IPS-NIHi11 (cell line): ENCODE results near the gene APPBP2.
"Not testable (repeated sequence)": the region's sequence is repeated elsewhere in the genome, so short reads cannot be mapped to it uniquely, and the experiment has no call there.

Source experiments
- DNase-seq: peaks from one replicate; pipeline ENCODE4 v3.0.0; 2012; ENCODE audit warnings: mixed read lengths, low spot score

The APPBP2 gene, protein sequence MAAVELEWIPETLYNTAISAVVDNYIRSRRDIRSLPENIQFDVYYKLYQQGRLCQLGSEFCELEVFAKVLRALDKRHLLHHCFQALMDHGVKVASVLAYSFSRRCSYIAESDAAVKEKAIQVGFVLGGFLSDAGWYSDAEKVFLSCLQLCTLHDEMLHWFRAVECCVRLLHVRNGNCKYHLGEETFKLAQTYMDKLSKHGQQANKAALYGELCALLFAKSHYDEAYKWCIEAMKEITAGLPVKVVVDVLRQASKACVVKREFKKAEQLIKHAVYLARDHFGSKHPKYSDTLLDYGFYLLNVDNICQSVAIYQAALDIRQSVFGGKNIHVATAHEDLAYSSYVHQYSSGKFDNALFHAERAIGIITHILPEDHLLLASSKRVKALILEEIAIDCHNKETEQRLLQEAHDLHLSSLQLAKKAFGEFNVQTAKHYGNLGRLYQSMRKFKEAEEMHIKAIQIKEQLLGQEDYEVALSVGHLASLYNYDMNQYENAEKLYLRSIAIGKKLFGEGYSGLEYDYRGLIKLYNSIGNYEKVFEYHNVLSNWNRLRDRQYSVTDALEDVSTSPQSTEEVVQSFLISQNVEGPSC

DNA sequence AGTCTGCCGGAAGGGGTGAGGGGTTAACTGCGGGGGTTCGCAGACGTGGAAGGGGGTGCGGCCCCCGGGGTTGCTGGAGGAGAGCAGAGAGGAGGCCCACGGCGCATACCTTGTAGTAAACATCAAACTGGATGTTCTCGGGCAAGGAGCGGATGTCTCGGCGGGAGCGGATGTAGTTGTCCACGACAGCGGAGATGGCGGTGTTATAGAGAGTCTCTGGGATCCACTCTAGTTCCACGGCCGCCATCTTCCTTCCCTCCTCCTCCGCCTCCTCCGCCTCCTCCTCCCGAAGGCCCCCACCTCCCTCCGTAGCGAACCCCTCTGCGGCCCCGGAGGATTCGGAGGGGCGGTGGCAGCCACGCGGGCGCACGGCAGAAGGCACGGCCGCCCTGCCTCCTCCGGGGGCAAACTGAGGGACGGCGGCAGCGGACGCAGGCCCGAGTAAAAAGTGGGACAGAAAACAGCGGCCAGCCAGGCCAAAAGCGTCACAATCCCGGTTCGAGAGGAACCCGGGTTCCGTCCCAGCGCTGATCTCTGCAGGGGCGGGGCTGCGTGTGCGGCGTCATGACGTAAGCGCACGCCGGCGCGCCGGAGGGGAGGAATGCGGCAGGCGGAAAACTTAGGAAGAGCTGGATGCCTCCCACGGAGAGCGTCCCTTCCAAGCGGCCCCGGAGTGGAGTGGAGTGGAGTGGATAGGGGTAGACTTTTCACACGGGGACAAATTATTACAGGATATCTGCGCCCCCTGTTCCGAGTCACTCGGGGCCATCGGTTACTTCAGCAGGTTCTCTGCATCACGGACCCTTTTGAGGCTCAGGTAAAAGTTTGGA lies at the start of gene APPBP2:
TSS of gene APPBP2 (minus strand) at position 558 of the 830 bp plus-strand sequence. CDS start at position 247, 311 bp downstream.
- peak; percentile 93 for DNase-seq

DNA sequence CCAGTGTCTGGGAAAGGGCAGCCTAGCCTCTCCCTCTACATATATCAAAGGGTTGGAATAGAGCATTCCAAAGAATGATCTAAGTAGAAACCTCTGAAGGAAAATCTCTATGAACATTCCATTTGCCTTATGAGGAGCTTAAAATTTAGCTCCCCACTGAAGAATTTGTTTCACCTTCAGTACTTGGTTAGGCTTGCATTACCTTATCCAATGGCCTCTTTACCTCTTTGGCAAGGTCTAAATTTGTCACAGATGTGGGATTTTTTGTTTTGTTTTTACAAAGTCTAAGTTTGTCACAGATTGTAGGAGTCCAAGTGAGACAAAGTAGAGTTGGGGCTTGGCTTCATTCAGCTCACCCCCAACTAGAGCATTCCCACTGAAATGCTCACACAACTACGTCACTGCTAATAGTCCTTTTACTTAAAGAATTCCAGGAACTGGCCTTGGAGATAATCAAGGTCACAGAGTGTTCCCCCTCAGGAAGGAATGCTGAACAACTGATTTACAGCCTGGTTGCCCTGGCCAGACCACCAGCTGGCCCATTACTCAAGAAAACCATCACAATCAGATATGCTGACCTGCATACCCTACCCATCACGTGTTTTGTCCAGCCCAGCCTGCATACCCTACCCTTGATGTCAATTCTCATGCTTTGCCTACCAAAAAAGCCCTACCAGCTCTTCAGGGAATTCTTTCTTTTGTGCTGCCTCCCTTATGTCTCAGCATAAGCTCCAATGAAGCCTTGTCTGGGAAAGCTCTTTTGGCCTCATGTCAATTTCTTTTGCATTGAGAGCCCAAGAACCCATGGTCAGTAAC lies 47.4 kb upstream of the APPBP2 start:
- peak; percentile 15 for DNase-seq

DNA sequence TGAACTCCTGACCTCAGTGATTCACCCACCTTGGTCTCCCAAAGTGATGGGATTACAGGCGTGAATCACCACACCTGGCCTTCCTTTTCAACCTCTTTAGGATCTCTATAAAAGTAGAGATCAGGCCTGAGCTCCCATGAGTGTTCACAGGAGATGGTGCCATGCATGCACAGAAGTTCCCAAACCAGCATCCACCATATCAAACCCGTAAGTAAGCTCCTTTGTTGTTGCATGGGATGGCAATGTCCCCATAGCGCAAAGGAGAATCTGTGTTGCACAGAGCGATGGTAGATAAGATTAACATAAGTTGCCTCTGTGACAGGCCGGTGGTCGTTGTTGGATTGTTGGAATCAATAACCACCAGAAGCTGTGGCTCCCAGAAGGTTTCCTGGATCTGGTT lies 39.2 kb upstream of the APPBP2 start:
- DNase-seq, result no peak

DNA sequence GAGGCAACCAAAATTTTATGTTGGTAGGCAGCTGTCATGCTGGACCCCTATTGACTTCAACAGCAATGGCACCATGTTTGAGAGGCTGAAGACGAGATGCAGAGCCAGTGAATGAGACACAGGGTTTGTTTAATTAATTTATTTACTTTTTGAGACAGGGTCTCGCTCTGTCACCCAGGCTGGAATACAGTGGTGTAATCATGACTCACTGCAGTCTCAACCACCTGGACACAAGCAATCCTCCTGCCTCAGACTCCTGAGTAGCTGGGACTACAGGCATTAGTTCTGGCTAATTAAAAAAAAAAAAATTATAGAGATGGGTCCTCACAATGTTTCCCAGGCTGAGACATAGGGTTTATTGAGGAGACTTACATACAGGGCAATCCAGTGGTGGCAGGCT lies 37.7 kb upstream of the APPBP2 start:
- DNase-seq, result no peak

DNA sequence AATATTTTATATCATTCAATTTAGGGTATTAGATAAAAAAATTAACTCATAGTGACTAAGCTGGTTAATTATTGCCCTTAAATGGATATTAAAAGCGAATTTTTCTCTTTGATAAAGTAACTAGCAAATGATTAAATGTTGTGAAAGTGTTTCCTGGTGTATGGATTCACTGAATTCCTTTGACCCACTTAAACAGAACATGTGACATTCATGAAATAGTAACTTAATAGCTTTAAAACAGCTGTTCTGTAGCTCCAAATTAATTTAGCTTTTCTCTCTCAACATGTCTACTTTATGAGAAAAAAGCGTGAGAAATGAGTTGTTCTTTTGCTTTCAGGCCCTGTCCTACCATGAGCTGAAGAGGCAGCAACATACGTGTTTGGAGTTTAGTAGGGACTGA lies 36.4 kb upstream of the APPBP2 start:
- DNase-seq, result no peak

DNA sequence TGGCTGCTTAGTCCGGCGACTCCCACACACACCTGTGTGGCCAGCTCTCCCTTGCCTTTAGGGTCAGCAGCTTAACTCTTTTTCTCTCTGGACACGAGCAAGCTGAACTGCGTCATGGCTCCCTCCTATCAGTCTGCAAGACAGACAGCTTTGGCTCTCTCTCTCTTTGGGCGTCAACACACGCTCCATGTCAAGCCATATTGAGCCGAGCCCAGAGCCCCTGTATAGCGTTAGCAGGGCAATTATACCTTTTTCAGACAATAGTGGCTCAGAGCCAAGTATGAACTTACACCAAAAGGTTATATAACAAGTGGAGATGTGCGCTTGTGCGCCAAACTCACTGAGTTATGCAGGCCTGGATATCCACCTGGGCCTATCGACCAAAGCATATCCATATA lies 34.8 kb upstream of the APPBP2 start:
- DNase-seq, result no peak

DNA sequence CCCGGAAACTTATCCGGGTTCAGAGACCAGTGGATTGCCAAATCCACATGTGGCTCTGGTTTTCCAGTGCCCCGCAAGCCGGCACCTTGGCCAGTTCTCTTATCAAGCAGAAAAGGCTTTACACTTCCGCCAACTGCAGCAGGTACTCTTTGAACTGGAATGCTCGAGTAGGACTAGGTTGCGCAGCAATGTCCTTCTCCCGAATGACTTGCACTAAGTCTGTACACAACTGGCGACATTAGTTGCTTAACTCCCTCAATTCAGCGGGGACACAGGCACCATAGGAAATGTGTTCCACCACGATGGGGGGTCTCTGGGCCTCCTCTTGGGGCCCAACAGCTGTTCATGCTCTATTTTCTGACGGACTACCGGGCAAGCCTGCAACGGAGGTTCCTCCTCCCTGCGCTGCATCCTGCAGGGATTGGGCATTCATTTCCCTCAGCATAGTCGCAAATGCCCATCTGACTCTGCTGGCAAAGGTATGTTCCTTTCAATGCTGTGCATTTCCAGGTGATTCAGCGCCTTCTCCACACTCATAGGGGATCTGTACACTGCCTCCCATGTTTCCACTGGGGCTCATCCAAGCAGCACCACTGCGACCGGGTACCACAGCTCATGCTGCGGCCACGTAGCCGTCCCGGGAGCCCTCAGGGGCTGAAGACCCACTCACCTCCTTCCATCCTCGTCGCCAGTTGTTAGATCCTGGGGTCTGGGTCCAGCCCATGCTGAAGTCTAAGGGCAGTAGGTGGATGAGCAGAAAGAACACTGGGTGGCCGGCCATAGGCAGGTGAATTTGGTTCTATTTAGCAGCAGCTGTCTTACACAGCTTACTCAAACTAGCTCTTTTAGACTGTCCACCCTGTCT lies 34.2 kb upstream of the APPBP2 start:
- DNase-seq, result no peak

DNA sequence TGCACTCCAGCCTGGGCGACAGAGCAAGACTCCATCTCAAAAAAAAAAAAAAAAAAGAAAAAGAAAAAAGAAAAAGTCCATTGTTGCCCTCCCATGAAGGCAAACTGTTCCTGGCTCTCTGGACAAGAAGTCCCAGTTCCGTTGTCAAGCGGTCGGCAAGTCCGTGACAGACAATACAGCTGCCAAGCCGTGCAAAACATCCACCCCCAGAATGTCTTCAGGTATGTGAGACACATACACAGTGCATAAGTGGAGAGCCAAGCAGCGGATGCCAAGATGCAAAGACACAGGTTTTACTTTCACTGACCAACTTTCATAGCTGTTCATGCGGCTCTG lies 33.6 kb upstream of the APPBP2 start:
- DNase-seq, result no peak

DNA sequence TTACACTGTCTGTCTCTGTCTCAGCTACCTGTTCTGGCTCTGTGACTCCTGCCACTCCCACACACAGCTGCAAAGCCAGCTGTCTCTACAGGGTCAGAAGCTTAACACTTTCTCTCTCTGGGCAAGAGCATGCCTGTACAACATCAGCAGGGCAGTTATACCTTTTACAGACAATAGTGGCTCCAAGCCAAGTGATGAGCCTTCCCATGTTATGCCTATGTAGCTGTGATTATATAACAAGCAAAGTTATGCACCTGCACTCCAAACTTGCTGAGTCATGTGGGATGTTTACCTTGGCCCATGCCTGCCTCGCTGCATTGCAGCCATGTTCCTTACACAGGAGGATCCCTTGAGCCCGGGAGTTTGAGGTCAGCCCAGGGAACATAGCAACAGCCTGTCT lies 31.8 kb upstream of the APPBP2 start:
- DNase-seq, result no peak

DNA sequence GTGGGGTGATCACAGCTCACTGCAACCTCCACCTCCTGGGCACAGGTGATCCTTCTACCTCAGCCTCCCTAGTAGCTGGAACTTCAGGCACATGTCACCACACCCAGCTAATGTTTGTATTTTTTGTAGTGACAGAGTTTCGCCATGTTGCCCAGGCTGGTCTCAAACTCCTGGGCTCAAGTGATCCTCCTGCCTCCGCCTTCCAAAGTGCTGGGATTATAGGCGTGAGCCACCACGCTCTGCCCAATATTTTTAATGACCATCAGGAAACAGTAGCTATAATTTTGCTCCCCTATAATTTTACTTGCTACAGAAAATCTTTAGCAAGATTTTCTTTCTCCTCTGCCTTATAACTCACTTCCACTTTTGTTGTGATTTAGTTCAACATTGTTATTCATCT lies 29.7 kb upstream of the APPBP2 start:
- DNase-seq, result no peak

DNA sequence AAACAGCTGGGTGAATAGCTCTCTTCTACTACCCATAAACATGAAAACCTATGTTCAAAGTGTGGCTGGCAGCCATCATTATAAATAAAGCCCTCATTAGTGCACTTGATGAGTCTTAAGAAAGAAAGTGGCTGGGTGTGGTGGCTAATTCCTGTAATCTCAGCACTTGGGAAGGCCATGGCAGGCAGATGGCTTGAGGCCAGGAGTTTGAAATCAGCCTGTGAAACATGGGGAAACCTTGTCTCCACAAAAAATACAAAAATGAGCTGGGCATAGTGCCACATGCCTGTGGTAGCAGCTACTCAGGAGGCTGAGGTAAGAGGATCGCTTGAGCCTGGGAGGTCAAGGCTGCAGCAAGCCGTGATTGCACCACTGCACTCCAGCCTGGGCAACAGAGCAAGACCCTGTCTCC lies 28.3 kb upstream of the APPBP2 start:
- DNase-seq, result no peak

DNA sequence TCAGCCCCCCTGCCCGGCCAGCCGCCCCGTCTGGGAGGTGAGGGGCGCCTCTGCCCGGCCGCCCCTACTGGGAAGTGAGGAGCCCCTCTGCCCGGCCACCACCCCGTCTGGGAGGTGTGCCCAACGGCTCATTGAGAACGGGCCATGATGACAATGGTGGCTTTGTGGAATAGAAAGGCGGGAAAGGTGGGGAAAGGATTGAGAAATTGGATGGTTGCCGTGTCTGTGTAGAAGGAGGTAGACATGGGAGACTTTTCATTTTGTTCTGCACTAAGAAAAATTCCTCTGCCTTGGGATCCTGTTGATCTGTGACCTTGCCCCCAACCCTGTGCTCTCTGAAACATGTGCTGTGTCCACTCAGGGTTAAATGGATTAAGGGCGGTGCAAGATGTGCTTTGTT lies 26.2 kb upstream of the APPBP2 start:
- not testable (repeated sequence) for DNase-seq

DNA sequence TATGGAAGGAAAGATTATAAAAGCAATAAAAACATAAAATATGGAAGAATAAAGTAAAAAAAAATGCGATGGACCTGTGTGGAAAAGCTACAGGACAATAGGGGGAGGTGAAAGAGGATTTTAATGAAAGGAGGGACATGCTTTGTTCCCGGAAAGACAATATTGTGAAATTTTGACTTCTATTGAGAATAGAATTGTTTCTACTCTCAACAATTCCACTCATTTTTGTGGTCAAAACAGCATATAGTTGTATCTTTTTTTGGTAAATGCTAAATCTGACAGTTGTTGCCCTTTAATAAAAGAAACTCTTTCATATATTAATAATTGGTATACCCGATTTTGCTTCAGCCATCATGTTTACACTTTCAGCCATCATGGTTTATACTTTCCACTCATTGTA lies 22.9 kb upstream of the APPBP2 start:
- no peak for DNase-seq

DNA sequence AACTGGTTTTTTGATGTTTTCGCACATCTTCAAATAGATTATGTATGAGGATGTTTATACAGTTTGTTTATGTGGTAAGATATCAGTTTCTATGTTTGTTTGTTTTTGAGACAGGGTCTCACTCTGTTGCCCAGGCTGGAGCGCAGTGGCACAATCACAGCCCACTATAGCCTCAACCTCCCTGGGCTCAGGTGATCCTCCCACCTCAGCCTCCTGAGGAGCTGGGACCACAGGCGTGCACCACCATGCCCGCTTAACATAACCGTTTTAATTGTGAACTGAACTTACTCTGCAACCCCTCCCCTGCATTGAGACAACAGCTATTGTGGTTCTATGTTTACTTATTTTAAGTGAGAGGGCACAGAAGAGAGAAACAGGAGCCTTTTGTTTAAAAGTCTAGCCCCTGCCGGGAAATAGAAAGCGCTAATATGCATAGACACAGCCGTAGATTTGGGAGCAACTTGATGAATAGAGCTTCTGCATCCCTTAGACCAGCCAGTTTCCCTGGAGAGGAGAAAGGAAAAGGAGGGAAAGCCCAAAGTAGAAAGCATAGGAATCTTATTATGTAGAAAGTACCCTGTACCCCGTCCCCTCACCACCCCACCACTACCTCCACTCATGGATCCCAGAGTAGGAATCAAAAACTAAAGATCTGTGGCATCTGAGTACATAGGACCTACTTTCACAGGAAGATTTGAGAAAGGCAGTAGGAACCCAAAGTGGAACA lies 19.6 kb upstream of the APPBP2 start:
- DNase-seq, result no peak

DNA sequence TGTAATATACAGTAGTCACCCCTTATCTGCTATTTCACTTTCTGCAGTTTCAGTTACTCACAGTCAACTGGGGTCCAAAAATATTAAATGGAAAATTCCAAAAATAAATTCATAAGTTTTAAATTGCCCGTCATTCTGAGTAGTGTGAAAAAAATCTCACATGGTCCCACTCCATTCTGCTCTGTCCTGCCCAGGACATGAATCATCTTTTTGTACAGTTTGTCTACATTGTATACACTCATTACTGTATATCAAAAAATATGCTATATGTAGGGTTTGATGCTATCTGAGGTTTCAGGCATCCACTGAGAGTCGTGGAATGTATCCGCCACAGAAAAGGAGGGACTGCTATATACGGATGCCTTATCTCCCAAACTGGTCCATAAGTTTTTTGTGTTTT lies 16.0 kb upstream of the APPBP2 start:
- DNase-seq, result no peak

DNA sequence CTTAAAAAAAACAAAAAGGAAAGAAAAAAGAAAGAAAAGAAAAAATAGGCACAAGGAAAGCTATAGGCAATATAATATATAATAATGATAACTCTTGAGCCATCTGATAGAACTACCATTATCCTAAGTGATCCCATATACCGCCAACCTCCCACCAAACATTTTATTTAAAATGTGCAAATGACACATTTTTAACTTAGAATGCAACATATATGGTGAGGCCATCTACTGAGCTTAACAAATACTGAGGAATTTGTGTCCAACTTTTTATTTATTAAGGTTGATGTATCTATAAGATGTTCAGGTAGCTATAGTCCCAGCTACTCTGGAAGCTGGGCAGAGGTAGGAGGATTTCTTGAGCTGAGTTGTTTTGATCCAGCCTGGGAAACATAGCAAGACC lies 14.4 kb upstream of the APPBP2 start:
- DNase-seq, result no peak

DNA sequence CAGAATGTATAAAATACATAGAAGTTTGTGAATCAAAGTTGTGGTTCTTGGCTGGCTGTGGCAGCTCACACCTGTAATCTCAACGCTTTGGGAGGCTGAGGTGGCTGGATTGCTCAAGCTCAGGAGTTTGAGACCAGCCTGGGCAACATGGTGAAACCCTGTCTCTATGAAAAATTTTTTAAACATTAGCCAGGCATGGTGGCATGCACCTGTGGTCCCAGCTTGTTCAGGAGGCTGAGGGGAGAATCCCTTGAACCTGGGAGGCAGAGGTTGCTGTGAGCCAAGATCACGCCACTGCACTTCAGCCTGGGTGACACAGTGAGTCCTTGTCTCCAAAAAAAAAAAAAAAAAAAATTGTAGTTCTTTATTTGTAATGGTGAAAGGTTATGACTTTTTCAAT lies 13.8 kb upstream of the APPBP2 start:
- no peak for DNase-seq

DNA sequence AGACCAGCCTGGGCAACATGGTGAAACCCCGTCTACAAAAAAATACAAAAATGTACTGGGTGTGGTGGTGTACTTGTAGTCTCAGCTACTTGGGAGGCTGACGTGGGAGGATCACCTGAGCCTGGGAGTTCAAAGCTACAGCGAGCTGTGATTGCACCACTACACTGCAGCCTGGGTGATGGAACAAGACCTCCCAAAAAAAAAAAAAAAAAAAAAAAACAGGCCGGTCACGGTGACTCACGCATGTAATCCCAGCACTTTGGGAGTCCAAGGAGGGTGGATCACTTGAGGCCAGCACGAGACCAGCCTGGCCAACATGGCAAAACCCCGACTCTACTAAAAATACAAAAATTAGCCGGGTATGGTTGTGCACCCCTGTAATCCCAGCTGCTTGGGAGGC lies 12.7 kb upstream of the APPBP2 start:
- no peak for DNase-seq

DNA sequence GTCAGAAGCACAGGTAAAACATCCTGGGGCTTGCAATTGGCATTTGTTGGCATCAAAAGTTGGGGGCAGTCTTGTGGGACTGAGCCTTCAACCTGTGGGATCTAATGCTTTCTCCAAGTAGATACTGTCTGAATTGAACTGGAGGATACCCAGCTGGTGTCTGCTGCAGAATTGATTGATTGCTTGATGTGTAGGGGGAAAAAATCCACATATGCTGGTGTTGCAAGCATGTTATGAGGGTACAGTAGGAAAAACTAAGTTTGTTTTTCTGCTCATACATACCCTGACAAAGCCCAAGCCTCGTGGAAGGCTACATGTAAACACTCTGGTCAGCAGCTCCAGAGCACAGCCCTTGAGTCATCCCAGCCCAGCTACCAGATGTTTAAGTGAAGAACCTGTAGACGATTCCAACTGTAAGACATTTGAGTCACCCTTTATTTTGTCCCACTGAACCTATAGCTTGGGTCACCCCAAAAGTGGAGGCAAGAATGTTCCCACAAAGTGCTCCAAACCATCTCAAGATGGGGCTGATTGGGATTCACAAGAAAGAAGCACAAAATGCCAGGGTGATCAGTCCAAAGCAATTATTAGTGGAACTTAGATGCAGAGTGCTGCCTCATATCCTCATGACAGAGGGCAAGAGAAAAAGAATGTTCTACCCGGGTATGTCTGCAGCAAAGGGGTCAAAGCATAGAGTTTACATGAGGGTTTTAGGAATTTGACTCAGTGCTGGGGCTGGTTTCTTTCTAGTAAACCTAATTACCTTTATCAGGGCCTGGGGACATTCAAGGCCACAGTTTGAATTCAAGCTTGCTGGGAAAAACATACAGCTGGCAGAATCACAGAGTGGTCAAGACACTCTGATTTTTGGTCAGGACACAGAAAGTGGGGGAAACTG lies 9.6 kb upstream of the APPBP2 start:
- no peak for DNase-seq
